HG03432 (cell line): ENCODE measurements around the gene HLA-DPA1.
"Not testable (repeated sequence)": the region's sequence is repeated elsewhere in the genome, so short reads cannot be mapped to it uniquely, and the experiment has no call there.

Experiments used
- ATAC-seq: cut with Tn5 transposase; IDR thresholded peaks from one replicate; pipeline ENCODE4 v1.9.1; 2021; ENCODE audit warnings: mild to moderate bottlenecking, moderate library complexity; ENCODE audit not compliant: unreplicated experiment

Gene HLA-DPA1

GRCh38 chr6:33065312-33065711, 8.1 kb downstream of the HLA-DPA1 start:
- ATAC-seq = no peak

- no peak for ATAC-seq
Observed at GRCh38 chr6:33064723-33065122, 8.7 kb downstream of the HLA-DPA1 start.

- not testable (repeated sequence) for ATAC-seq
Observed at GRCh38 chr6:33063435-33063834, 10.0 kb downstream of the HLA-DPA1 start.

GRCh38 chr6:33061987-33062386, 11.5 kb downstream of the HLA-DPA1 start:
- ATAC-seq = no peak

GRCh38 chr6:33057222-33058150, 16.0 kb downstream of the HLA-DPA1 start:
- ATAC-seq = no peak

- no peak for ATAC-seq
Observed at GRCh38 chr6:33053230-33053629, 20.2 kb downstream of the HLA-DPA1 start.

- ATAC-seq = no peak
Observed at GRCh38 chr6:33052627-33053026, 20.8 kb downstream of the HLA-DPA1 start.

GRCh38 chr6:33050014-33050810, 23.2 kb downstream of the HLA-DPA1 start:
- no peak for ATAC-seq

GRCh38 chr6:33049323-33050013, 24.0 kb downstream of the HLA-DPA1 start:
- no peak for ATAC-seq

GRCh38 chr6:33040157-33040556, 33.3 kb downstream of the HLA-DPA1 start:
- no peak for ATAC-seq

- ATAC-seq = no peak
Observed at GRCh38 chr6:33036535-33036934, 36.9 kb downstream of the HLA-DPA1 start.

GRCh38 chr6:33034554-33034953, 38.9 kb downstream of the HLA-DPA1 start:
- no peak for ATAC-seq

- ATAC-seq = no peak
Observed at GRCh38 chr6:33030245-33030644, 43.2 kb downstream of the HLA-DPA1 start.

GRCh38 chr6:33029328-33030184, 43.9 kb downstream of the HLA-DPA1 start:
- peak; percentile 66 for ATAC-seq

- peak; percentile 7 for ATAC-seq
Observed at GRCh38 chr6:33028220-33028849, 45.1 kb downstream of the HLA-DPA1 start.

- no peak for ATAC-seq
Observed at GRCh38 chr6:33024521-33024920, 48.9 kb downstream of the HLA-DPA1 start.

- no peak for ATAC-seq
Observed at GRCh38 chr6:33023536-33023935, 49.9 kb downstream of the HLA-DPA1 start.

GRCh38 chr6:33021917-33022316, 51.5 kb downstream of the HLA-DPA1 start:
- ATAC-seq = no peak

GRCh38 chr6:33019372-33019771, 54.1 kb downstream of the HLA-DPA1 start:
- peak; percentile 5 for ATAC-seq

- peak; percentile 64 for ATAC-seq
Observed at GRCh38 chr6:33018904-33019303, 54.5 kb downstream of the HLA-DPA1 start.
